CD4-positive, alpha-beta memory T cell (primary cell): Measurements from ENCODE around the gene NAGA. TPM values are rescaled to one million over a fixed set of nuclear protein-coding genes. Genes with fewer than 3 reads are reported as not detected.
"Not testable (repeated sequence)": the region's sequence is repeated elsewhere in the genome, so short reads cannot be mapped to it uniquely, and the experiment has no call there.

Experiments used
- CTCF ChIA-PET: fragments of 350-600 bp; sonication (Branson Sonifier 250); formaldehyde crosslinking; loops from one replicate; lab custom pipeline; 2021; ENCODE audit warnings: inconsistent platforms; ENCODE audit not compliant: partially characterized antibody; lab: Charles Lee
- POLR2A ChIA-PET: fragments of 350-600 bp; sonication (Branson Sonifier 250); formaldehyde crosslinking; loops from one replicate; lab custom pipeline; 2021; ENCODE audit not compliant: partially characterized antibody; lab: Charles Lee
- DNase-seq, 5 donors: peaks; one replicate each; pipeline versions ENCODE4 v3.0.0 to v3.0.0-alpha.2; 2020 to 2022; ENCODE audit warnings: mixed read lengths in 1 of 5
- H3K27ac ChIP-seq: one replicate; pipeline ENCODE4 v1.7.0; 2013; ENCODE audit warnings: low read depth, low read length
- H3K27me3 ChIP-seq: 2 replicates; pipeline ENCODE4 v1.7.0; 2013; ENCODE audit warnings: mild to moderate bottlenecking, low read length, moderate library complexity; ENCODE audit not compliant: insufficient read depth
- H3K36me3 ChIP-seq: 2 replicates; pipeline ENCODE4 v1.7.0; 2013; ENCODE audit warnings: mild to moderate bottlenecking, low read length, moderate library complexity; ENCODE audit not compliant: insufficient read depth
- H3K4me1 ChIP-seq: 2 replicates; pipeline ENCODE4 v1.7.0; 2013; ENCODE audit warnings: mild to moderate bottlenecking, low read length, moderate library complexity; ENCODE audit not compliant: insufficient read depth
- H3K4me3 ChIP-seq, 2 donors: one replicate each; pipeline ENCODE4 v1.7.0; 2013; ENCODE audit warnings: low read length in 2 of 2, mild to moderate bottlenecking in 1 of 2
- H3K9me3 ChIP-seq, 2 donors: one replicate each; pipeline ENCODE4 v1.7.0; 2013; ENCODE audit warnings: low read length in 2 of 2, control low read depth in 1 of 2; ENCODE audit not compliant: control insufficient read depth in 1 of 2
- H3K27ac Mint-ChIP-seq, 7 donors: one replicate each; pipeline ENCODE4 v1.8.0; 2020 to 2021; ENCODE audit warnings: mixed read lengths in 7 of 7, mild to moderate bottlenecking in 6 of 7, inconsistent platforms in 3 of 7, moderate library complexity in 3 of 7
- H3K27me3 Mint-ChIP-seq, 2 donors: one replicate each; pipeline ENCODE4 v1.8.0; 2020 to 2021; ENCODE audit warnings: mixed read lengths in 2 of 2
- H3K36me3 Mint-ChIP-seq, 2 donors: one replicate each; pipeline ENCODE4 v1.8.0; 2020 to 2021; ENCODE audit warnings: mixed read lengths in 2 of 2, inconsistent platforms in 1 of 2, mild to moderate bottlenecking in 1 of 2
- H3K4me1 Mint-ChIP-seq, 4 donors: one replicate each; pipeline ENCODE4 v1.8.0; 2020 to 2021; ENCODE audit warnings: mixed read lengths in 4 of 4, mild to moderate bottlenecking in 1 of 4
- H3K4me3 Mint-ChIP-seq, 8 donors: one replicate each; pipeline ENCODE4 v1.8.0; 2020 to 2021; ENCODE audit warnings: mixed read lengths in 8 of 8, mild to moderate bottlenecking in 7 of 8, moderate library complexity in 6 of 8, inconsistent platforms in 3 of 8
- H3K9me3 Mint-ChIP-seq, 8 donors: one replicate each; pipeline ENCODE4 v1.8.0; 2020 to 2021; ENCODE audit warnings: mixed read lengths in 8 of 8, mild to moderate bottlenecking in 5 of 8, inconsistent platforms in 3 of 8, moderate library complexity in 1 of 8
- intact Hi-C: fragments of 100-400 bp; cut with micrococcal nuclease; formaldehyde crosslinking; loops from one replicate; pipeline ENCODE4 v1.15.1; 2023
- polyA plus RNA-seq, 2 donors: library from polyadenylated mRNA; unstranded; fragments of 300-500 nt; fragmentation: Illumina TruSeq; gene quantifications; one replicate each; pipeline ENCODE4 v1.2.3, GENCODE V29; 2021
- total RNA-seq, 2 experiments: library from RNA; stranded (reverse); gene quantifications; one replicate each; pipeline ENCODE4 v1.2.3, GENCODE V29; 2021

Gene NAGA
- total and polyA plus RNA-seq, 4 experiments from 2014 or later, result 13.9 to 25.4 (median 16.3) TPM

DNA sequence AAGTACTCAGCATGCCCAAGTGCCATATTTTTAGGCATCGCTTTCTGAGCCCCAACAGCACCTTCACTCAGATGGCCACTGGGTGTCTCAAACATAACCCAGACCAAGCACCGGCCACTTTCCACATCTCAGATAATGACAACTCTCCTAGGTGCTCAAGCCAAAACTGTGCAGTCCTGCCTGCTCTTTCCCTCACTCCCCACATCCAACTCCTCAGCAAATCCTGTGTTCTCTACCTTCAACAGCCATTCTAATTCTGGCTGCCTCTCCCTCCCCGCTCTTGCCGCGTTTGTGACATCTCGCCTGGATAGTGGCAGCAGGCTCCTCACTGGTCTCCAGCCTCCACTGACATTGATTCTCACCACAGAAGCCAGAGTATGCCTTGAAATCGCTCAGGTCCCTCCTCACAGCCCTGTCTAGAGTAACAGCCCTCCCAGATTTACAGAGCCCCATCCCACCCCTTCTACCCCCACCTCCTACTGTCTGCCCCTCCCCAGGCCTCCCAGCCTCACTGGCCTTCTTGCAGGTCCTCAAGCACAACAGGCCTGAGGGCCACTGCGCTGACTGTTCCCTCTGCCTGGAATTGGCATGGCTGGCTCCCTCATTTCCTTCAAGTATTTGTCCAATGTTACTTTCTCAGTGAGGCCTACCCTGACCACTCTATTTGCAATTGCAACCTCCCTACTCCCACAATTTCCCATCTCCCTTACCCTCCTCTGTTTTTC lies 2.2 kb upstream of the NAGA start:
- intact Hi-C loops, result loop anchor here (5.0 to 10.0 kb wide), 3 partner anchors 105 to 542 kb away; partner anchors contain the start of genes POLDIP3, SEPTIN3 and SNU13
- H3K36me3 ChIP-seq, result peaks cover 5% of the 10 kb centered on the region
- no peaks in the 10 kb centered on the region for H3K9me3 ChIP-seq
- Mint-ChIP-seq H3K9me3 (no peaks in the 10 kb centered on the region), H3K4me3 (peak overlapping the region; percentile 63 to 73 (median 68)), H3K27ac (peak overlapping the region in 5 of 7 donors; percentile 9 to 91 (median 87)), H3K27me3 (no peaks in the 10 kb centered on the region), H3K36me3 (peaks cover 0 to 11% of the 10 kb centered on the region in 2 donors), H3K4me1 (peaks cover 18 to 56% (median 38%) of the 10 kb centered on the region in 4 donors)
- POLR2A ChIA-PET, result no interaction called here
- CTCF ChIA-PET, result no interaction called here
- H3K4me1 ChIP-seq, result peaks cover 40% of the 10 kb centered on the region
- no peaks in the 10 kb centered on the region for H3K27me3 ChIP-seq
- DNase-seq, result no peak
- no peak overlapping the region for H3K27ac ChIP-seq
- no peak overlapping the region for H3K4me3 ChIP-seq

GRCh38 chr22:42071508-42071907 lies 896 bp upstream of the NAGA start:
- peaks cover 4 to 20% of the 10 kb centered on the region in 2 donors for H3K36me3 Mint-ChIP-seq
- H3K27me3 ChIP-seq, H3K9me3 ChIP-seq, H3K36me3 ChIP-seq, CTCF ChIA-PET, H3K27me3 Mint-ChIP-seq, DNase-seq, H3K9me3 Mint-ChIP-seq: not testable (repeated sequence)
- Histone ChIP-seq H3K27ac (peak overlapping the region; percentile 74), H3K4me3 (peak overlapping the region; percentile 37 to 51), H3K4me1 (peaks cover 40% of the 10 kb centered on the region)
- intact Hi-C loops, result loop anchor here (5.0 to 10.0 kb wide), 3 partner anchors 104 to 543 kb away; partner anchors contain the start of genes POLDIP3, SEPTIN3 and SNU13
- POLR2A ChIA-PET, result interaction anchor here (0.6 to 4.3 kb wide), 5 partner anchors 8 to 373 kb away, joined by 3 to 73 read pairs (median 15); partner anchors contain the start of genes NDUFA6, SMDT1 and WBP2NL
- peak overlapping the region; percentile 93 to 97 (median 94) for H3K27ac Mint-ChIP-seq
- H3K4me1 Mint-ChIP-seq, result peaks cover 20 to 59% (median 39%) of the 10 kb centered on the region in 4 donors
- H3K4me3 Mint-ChIP-seq, result peak overlapping the region; percentile 92 to 95 (median 92)

DNA sequence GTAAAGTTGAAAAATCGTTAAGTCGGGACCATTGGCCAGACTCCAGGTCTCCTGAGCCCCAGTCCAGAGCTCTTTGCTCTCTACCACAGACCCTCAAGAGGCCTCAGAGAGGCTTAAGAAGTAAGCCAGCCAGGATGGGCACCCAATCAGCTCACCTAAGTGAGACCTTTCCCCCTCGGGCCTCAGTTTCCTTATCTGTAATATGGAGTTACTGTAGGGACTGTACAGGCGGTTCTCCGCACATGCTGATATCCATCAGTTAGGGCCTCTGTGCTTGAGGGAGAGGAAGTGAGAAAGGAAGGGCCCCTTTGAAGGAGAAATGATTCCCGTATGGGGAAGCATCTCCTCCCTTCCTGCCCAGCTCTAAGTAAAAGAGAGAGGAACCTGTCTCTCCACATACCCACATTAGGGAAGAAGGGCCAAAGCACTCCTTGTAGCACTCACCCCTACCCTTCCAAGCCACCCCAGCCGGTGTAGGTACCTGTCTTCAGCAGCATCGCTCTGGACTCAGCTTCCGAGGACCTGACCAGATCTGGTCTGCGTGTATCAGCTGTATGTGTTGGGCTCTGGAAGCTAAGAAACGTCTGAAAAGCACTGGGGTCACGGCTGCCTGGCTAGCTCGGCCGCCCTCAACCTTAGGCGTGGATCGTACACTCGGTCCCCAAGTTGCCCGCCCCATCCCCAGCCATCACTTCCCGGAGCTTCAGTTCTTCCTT lies 653 bp downstream of the NAGA start:
- Mint-ChIP-seq H3K4me3 (peak overlapping the region; percentile 92 to 95 (median 92)), H3K27me3 (no peaks in the 10 kb centered on the region), H3K9me3 (no peaks in the 10 kb centered on the region), H3K4me1 (peaks cover 18 to 56% (median 36%) of the 10 kb centered on the region in 4 donors), H3K27ac (peak overlapping the region; percentile 87 to 95 (median 94)), H3K36me3 (peaks cover 9 to 33% of the 10 kb centered on the region in 2 donors)
- ChIA-PET POLR2A (interaction anchor here (0.8 to 4.3 kb wide), 11 partner anchors 9 to 374 kb away, joined by 3 to 73 read pairs (median 3); partner anchors contain the start of genes NDUFA6, SMDT1 and WBP2NL), CTCF (interaction anchor here (0.6 to 1.1 kb wide), 6 partner anchors 12 to 113 kb away, joined by 3 read pairs; partner anchors contain the start of gene NDUFA6)
- H3K9me3 ChIP-seq, result no peaks in the 10 kb centered on the region
- intact Hi-C loops, result loop anchor here (1.0 to 10.0 kb wide), 5 partner anchors 9 to 545 kb away; partner anchors contain the start of genes POLDIP3, SEPTIN3, SMDT1 and SNU13
- peaks cover 11% of the 10 kb centered on the region for H3K36me3 ChIP-seq
- H3K27ac ChIP-seq, result peak overlapping the region; percentile 74
- H3K4me1 ChIP-seq, result peaks cover 33% of the 10 kb centered on the region
- H3K27me3 ChIP-seq, result no peaks in the 10 kb centered on the region
- H3K4me3 ChIP-seq, result peak overlapping the region; percentile 37 to 51
- DNase-seq, result no peak

DNA sequence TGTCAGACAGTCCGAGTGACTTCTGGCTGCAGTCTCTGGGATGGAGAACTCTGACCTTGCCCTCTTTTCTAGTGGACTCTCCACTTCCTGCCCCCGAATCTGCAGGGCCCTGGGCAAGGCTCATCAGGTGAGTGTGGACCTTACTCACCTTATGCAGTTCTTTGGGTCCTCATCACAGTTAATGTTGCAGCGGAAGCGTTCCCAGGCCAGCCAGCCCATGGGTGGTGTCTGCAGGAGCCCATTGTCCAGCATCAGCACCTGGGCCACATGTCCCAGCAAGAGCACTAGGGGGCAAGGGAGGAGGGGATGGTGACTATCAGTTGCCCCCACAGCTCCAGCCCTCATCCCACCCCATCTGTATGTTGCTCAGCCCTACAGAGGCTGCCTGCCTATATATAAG lies 2.3 kb downstream of the NAGA start:
- peaks cover 20% of the 10 kb centered on the region for H3K4me1 ChIP-seq
- CTCF ChIA-PET, result no interaction called here
- peaks cover 11% of the 10 kb centered on the region for H3K36me3 ChIP-seq
- no peaks in the 10 kb centered on the region for H3K27me3 ChIP-seq
- peak overlapping the region in 4 of 7 donors; percentile 10 to 94 (median 40) for H3K27ac Mint-ChIP-seq
- DNase-seq, result peak in 1 of 5 donors; percentile 7
- H3K27me3 Mint-ChIP-seq, result no peaks in the 10 kb centered on the region
- intact Hi-C loops, result no loop called here
- H3K4me1 Mint-ChIP-seq, result peaks cover 17 to 50% (median 30%) of the 10 kb centered on the region in 4 donors
- no peaks in the 10 kb centered on the region for H3K9me3 Mint-ChIP-seq
- no peak overlapping the region for H3K4me3 ChIP-seq
- no peak overlapping the region for H3K4me3 Mint-ChIP-seq
- no peaks in the 10 kb centered on the region for H3K9me3 ChIP-seq
- peaks cover 18 to 41% of the 10 kb centered on the region in 2 donors for H3K36me3 Mint-ChIP-seq
- no peak overlapping the region for H3K27ac ChIP-seq
- POLR2A ChIA-PET, result interaction anchor here (3.8 to 4.3 kb wide), 2 partner anchors 12 to 22 kb away, joined by 39 to 73 read pairs; partner anchors contain the start of genes NDUFA6 and SMDT1

GRCh38 chr22:42067671-42068251 lies 2.9 kb downstream of the NAGA start:
- no peaks in the 10 kb centered on the region for H3K9me3 Mint-ChIP-seq
- peaks cover 21 to 45% of the 10 kb centered on the region in 2 donors for H3K36me3 Mint-ChIP-seq

GRCh38 chr22:42066937-42067336 lies 3.7 kb downstream of the NAGA start:
- Mint-ChIP-seq H3K27ac (no peak overlapping the region), H3K4me1 (peaks cover 14 to 40% (median 24%) of the 10 kb centered on the region in 4 donors), H3K36me3 (peaks cover 25 to 50% of the 10 kb centered on the region in 2 donors), H3K9me3 (no peaks in the 10 kb centered on the region), H3K4me3 (no peak overlapping the region), H3K27me3 (no peaks in the 10 kb centered on the region)
- Histone ChIP-seq H3K4me3 (no peak overlapping the region), H3K36me3 (peaks cover 18% of the 10 kb centered on the region), H3K27me3 (no peaks in the 10 kb centered on the region), H3K27ac (no peak overlapping the region), H3K9me3 (no peaks in the 10 kb centered on the region), H3K4me1 (peaks cover 20% of the 10 kb centered on the region)
- ChIA-PET POLR2A (interaction anchor here (1.5 kb wide), 1 partner anchor 13 kb away, joined by 3 read pairs; no protein-coding TSS in a partner anchor), CTCF (no interaction called here)
- DNase-seq, result peak in 1 of 5 donors; percentile 30
- intact Hi-C loops, result no loop called here

More at GRCh38 chr22:42067671-42068251, 2.9 kb downstream of the NAGA start:
- H3K27me3 ChIP-seq, result no peaks in the 10 kb centered on the region
- H3K27ac ChIP-seq, result no peak overlapping the region
- no peaks in the 10 kb centered on the region for H3K9me3 ChIP-seq
- peak in 1 of 5 donors; percentile 3 for DNase-seq
- ChIA-PET POLR2A (interaction anchor here (1.5 to 4.3 kb wide), 2 partner anchors 12 to 23 kb away, joined by 3 to 39 read pairs; partner anchors contain the start of gene NDUFA6), CTCF (no interaction called here)
- no peak overlapping the region for H3K4me3 ChIP-seq
- peaks cover 14% of the 10 kb centered on the region for H3K36me3 ChIP-seq
- intact Hi-C loops, result no loop called here
- Mint-ChIP-seq H3K27ac (peak overlapping the region in 2 of 7 donors; percentile 5 to 30), H3K4me1 (peaks cover 16 to 45% (median 28%) of the 10 kb centered on the region in 4 donors), H3K27me3 (no peaks in the 10 kb centered on the region), H3K4me3 (no peak overlapping the region)
- H3K4me1 ChIP-seq, result peaks cover 20% of the 10 kb centered on the region
